ENCODE data around the gene ATP6AP2. TPM values are rescaled to one million over a fixed set of nuclear protein-coding genes. Genes with fewer than 3 reads are reported as not detected.

Gene ATP6AP2
- total RNA-seq, 1 experiment from 2014 or later, result 73.8 TPM

DNA sequence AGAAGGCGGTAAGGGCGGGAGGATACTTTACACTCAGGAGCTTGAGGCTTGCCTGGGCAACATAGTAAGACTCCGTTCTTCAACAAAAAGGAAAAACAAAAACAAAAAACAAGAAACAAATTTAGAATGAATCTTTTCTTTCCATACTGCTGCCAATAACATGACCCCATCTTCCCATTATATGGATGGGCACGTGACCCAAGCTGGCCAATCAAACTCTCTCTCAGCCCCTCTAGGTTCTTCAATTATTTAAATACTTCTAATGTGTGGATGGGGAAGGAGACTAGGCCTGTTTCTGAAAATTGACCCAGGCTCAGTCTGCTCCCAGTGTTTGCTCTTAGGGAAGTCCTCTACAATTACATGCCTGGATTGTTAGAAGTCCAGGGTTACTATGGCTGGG is 22.2 kb upstream of the ATP6AP2 start:
- Histone ChIP-seq H3K4me1 (ENCODE audit: insufficient read depth, low read length, poor library complexity, severe bottlenecking) (no peaks in the 10 kb centered on the region), H3K9me3 (ENCODE audit: low read depth, low read length, poor library complexity, severe bottlenecking) (no peaks in the 10 kb centered on the region), H3K4me3 (ENCODE audit: low read depth, low read length, poor library complexity, severe bottlenecking) (no peak overlapping the region), H3K27ac (ENCODE audit: low read depth, low read length, poor library complexity, severe bottlenecking) (no peak overlapping the region), H3K27me3 (replicated peaks; ENCODE audit: insufficient read depth, low read depth, low read length, poor library complexity) (no peaks in the 10 kb centered on the region), H3K36me3 (ENCODE audit: insufficient read depth, low read length, poor library complexity, severe bottlenecking) (no peaks in the 10 kb centered on the region)
- TF ChIP-seq, protein P1, sequence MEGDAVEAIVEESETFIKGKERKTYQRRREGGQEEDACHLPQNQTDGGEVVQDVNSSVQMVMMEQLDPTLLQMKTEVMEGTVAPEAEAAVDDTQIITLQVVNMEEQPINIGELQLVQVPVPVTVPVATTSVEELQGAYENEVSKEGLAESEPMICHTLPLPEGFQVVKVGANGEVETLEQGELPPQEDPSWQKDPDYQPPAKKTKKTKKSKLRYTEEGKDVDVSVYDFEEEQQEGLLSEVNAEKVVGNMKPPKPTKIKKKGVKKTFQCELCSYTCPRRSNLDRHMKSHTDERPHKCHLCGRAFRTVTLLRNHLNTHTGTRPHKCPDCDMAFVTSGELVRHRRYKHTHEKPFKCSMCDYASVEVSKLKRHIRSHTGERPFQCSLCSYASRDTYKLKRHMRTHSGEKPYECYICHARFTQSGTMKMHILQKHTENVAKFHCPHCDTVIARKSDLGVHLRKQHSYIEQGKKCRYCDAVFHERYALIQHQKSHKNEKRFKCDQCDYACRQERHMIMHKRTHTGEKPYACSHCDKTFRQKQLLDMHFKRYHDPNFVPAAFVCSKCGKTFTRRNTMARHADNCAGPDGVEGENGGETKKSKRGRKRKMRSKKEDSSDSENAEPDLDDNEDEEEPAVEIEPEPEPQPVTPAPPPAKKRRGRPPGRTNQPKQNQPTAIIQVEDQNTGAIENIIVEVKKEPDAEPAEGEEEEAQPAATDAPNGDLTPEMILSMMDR (conservative IDR thresholded peaks at IDR 0.05; ENCODE audit: low read depth, low read length), result no peak
- no peak for TF ChIP-seq EZH2 (IDR thresholded peaks at IDR 0.05; ENCODE audit: borderline replicate concordance, low read depth, low read length, poor library complexity, severe bottlenecking)
- ChIA-PET POLR2A (ENCODE audit: low non-redundant PET) (no interaction called here), CTCF (no interaction called here)
- DNase-seq (ENCODE audit: low spot score), result no peak
- BruUV-seq (replicated peaks), result no TSS peak
- intact Hi-C loops (cut with micrococcal nuclease; ENCODE audit: unreplicated experiment), result no loop called here

DNA sequence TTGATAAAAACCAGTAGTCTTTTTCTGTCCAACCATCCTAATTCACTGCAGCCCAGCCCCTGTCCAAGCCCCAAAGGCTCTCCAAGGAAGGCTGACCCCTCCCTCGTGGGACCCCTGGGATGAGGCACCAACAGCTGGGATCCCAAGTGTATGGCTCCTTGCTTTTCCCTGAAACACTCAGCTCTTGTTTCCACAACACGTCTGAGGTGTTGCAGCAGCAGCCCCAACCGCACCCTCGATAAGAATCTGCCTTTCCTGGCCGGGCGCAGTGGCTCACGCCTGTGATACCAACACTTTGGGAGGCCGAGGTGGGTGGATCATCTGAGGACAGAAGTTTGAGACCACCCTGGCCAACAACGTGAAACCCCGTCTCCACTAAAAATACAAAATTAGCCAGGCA is 17.0 kb upstream of the ATP6AP2 start:
- TF ChIP-seq EZH2 (IDR thresholded peaks at IDR 0.05; ENCODE audit: borderline replicate concordance, low read depth, low read length, poor library complexity, severe bottlenecking), result no peak
- TF ChIP-seq, protein P1 (conservative IDR thresholded peaks at IDR 0.05; ENCODE audit: low read depth, low read length), result no peak
- no peak for DNase-seq (ENCODE audit: low spot score)
- CTCF ChIA-PET, result no interaction called here
- no peaks in the 10 kb centered on the region for H3K36me3 ChIP-seq (ENCODE audit: insufficient read depth, low read length, poor library complexity, severe bottlenecking)
- BruUV-seq (replicated peaks), result no TSS peak
- no peak overlapping the region for H3K4me3 ChIP-seq (ENCODE audit: low read depth, low read length, poor library complexity, severe bottlenecking)
- H3K9me3 ChIP-seq (ENCODE audit: low read depth, low read length, poor library complexity, severe bottlenecking), result no peaks in the 10 kb centered on the region
- H3K27ac ChIP-seq (ENCODE audit: low read depth, low read length, poor library complexity, severe bottlenecking), result no peak overlapping the region
- no peaks in the 10 kb centered on the region for H3K27me3 ChIP-seq (replicated peaks; ENCODE audit: insufficient read depth, low read depth, low read length, poor library complexity)
- POLR2A ChIA-PET (ENCODE audit: low non-redundant PET), result no interaction called here
- intact Hi-C loops (cut with micrococcal nuclease; ENCODE audit: unreplicated experiment), result no loop called here
- H3K4me1 ChIP-seq (ENCODE audit: insufficient read depth, low read length, poor library complexity, severe bottlenecking), result no peaks in the 10 kb centered on the region

DNA sequence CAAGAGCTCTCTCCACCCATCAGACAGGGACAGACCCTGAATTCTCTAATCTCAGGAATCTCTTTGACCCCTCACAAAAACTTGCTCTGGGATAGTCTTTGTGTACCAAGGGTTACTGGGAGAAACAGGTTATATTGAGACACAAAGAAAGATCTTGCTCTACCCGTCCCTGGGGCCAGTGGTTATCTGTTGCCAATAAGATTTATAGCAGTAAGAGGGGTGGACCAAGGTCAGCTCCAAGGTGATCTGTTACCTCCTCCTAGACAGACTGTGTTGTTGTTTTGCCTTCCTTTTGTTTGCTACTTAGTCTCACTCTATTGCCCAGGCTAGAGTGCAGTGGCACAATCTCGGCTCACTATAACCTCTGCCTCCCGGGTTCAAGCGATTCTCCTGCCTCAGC is 16.3 kb upstream of the ATP6AP2 start:
- ChIA-PET CTCF (no interaction called here), POLR2A (ENCODE audit: low non-redundant PET) (no interaction called here)
- Histone ChIP-seq H3K36me3 (ENCODE audit: insufficient read depth, low read length, poor library complexity, severe bottlenecking) (no peaks in the 10 kb centered on the region), H3K4me1 (ENCODE audit: insufficient read depth, low read length, poor library complexity, severe bottlenecking) (no peaks in the 10 kb centered on the region), H3K27me3 (replicated peaks; ENCODE audit: insufficient read depth, low read depth, low read length, poor library complexity) (no peaks in the 10 kb centered on the region), H3K4me3 (ENCODE audit: low read depth, low read length, poor library complexity, severe bottlenecking) (no peak overlapping the region), H3K27ac (ENCODE audit: low read depth, low read length, poor library complexity, severe bottlenecking) (no peak overlapping the region), H3K9me3 (ENCODE audit: low read depth, low read length, poor library complexity, severe bottlenecking) (no peaks in the 10 kb centered on the region)
- intact Hi-C loops (cut with micrococcal nuclease; ENCODE audit: unreplicated experiment), result no loop called here
- no peak for DNase-seq (ENCODE audit: low spot score)
- no peak for TF ChIP-seq EZH2 (IDR thresholded peaks at IDR 0.05; ENCODE audit: borderline replicate concordance, low read depth, low read length, poor library complexity, severe bottlenecking)
- TF ChIP-seq, protein P1 (conservative IDR thresholded peaks at IDR 0.05; ENCODE audit: low read depth, low read length), result no peak
- no TSS peak for BruUV-seq (replicated peaks)

All from A673 (cell line).